Measurements from ENCODE around the gene GSTO2.

Gene GSTO2

DNA sequence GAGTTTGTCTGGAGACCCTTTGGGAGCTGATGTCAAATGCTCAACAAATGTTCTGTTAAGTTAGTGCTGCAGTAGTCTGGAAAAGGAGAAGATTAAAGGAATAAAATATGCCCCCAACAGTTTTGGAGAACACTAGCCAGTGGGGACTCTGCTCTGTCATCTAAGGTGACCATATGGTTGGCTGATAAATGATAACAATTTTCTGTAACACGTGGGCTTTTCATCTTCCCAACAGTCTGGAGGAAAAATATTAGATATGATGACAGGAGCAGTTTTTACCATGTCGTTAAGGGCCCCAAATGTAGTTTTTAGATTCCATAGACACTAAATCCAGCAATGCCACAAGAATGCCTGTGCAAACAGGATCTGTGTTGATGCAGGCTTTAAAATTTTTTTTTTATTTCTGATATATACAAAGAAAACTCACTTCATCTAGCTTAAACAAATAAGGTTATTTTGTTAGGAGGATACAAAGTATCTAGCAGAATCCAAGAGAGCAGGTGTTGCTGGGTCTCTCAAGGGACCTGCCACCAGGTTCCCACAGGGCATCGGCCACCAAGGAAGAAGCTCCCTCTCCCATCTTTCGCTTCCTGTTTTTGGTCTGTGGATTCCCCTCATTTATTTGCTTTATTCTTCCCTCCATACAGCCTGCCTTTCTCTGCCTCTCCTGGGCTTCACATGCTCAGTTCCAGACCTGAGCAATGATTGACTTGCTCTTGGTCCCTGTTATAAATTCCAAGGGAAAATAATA is 78.5 kb downstream of the GSTO2 start:
- Histone ChIP-seq H3K4me1 (peaks cover 9% of the 10 kb centered on the region), H3K4me2 (ENCODE audit: low read length) (no peak overlapping the region), H2AFZ (no peak overlapping the region), H3K79me2 (no peaks in the 10 kb centered on the region), H3K4me3 (ENCODE audit: low read depth, low read length) (no peak overlapping the region), H3K27me3 (ENCODE audit: control insufficient read depth, insufficient read depth, low read length) (no peaks in the 10 kb centered on the region), H3K9me3 (ENCODE audit: control insufficient read depth, low read length) (no peaks in the 10 kb centered on the region), H3K9ac (peak overlapping the region; percentile 46), H3K27ac (no peak overlapping the region), H3K36me3 (ENCODE audit: control insufficient read depth, insufficient read depth, low read length) (no peaks in the 10 kb centered on the region)
- no peak for TF ChIP-seq CTCF (IDR thresholded peaks at IDR 0.05)

- Histone ChIP-seq H3K36me3 (ENCODE audit: control insufficient read depth, insufficient read depth, low read length) (no peaks in the 10 kb centered on the region), H3K79me2 (no peaks in the 10 kb centered on the region), H3K4me3 (ENCODE audit: low read depth, low read length) (no peak overlapping the region), H3K27ac (no peak overlapping the region), H2AFZ (no peak overlapping the region), H3K9ac (no peak overlapping the region), H3K9me3 (ENCODE audit: control insufficient read depth, low read length) (no peaks in the 10 kb centered on the region), H3K4me1 (peaks cover 4% of the 10 kb centered on the region), H3K27me3 (ENCODE audit: control insufficient read depth, insufficient read depth, low read length) (no peaks in the 10 kb centered on the region), H3K4me2 (ENCODE audit: low read length) (no peak overlapping the region)
- no peak for TF ChIP-seq CTCF (IDR thresholded peaks at IDR 0.05)
These were observed 79.6 kb downstream of the GSTO2 start for GRCh38 chr10:104348601-104349000.

DNA sequence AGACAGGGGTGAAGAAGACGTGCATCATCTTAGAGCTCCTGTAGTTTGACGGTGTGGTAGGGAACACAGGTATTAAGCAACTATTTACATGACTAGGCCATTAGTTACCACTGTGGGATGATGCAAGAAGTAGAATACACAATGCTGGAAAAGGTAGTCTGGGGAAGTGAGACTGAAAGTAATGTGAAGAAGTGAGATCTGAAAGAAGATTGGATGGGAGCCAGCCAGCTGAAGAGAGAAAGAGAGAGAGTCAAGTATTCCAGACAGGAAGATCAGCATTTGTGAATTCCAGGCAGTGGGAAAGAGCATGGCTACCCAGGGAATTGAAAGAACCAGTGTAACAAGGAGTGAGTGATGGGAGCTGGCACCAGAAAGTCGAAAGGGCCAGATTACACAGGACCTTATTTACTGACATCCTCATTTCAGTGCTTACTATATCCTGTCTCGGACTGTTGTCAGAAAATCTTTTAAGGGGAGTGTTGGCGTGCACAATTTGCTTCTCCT is 80.7 kb downstream of the GSTO2 start:
- Histone ChIP-seq H3K9ac (no peak overlapping the region), H3K9me3 (ENCODE audit: control insufficient read depth, low read length) (no peaks in the 10 kb centered on the region), H2AFZ (peak overlapping the region; percentile 61), H3K27ac (peak overlapping the region; percentile 49), H3K36me3 (ENCODE audit: control insufficient read depth, insufficient read depth, low read length) (no peaks in the 10 kb centered on the region), H3K4me1 (peaks cover 4% of the 10 kb centered on the region), H3K27me3 (ENCODE audit: control insufficient read depth, insufficient read depth, low read length) (no peaks in the 10 kb centered on the region), H3K79me2 (no peaks in the 10 kb centered on the region), H3K4me3 (ENCODE audit: low read depth, low read length) (no peak overlapping the region), H3K4me2 (ENCODE audit: low read length) (peak overlapping the region; percentile 28)
- no peak for TF ChIP-seq CTCF (IDR thresholded peaks at IDR 0.05)

DNA sequence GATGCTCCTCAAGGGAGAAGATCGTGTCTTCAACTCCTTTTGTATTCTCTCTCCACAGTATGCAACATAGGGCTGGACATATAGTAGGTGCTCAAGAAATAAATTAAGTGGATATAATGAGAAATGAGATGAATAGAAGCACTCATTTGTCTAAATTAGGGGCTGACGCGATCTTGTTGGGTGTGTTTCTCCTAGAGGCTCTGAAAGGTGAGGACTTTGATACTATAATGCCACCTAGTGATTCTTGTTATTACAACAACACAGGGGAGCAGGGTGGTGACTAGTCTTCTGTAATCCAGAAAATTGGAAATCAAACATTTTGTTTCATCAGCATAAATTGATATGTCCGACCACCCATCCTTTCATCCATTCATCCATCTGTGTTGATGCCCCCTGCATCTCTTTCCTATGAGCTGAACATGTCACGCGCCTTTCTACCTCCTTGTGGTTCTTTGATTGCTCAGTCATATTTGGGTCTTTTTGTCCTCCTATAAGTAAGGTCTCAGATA is 81.2 kb downstream of the GSTO2 start:
- H3K4me3 ChIP-seq (ENCODE audit: low read depth, low read length): no peak overlapping the region
- H3K4me2 ChIP-seq (ENCODE audit: low read length): peak overlapping the region; percentile 28
- H3K9ac ChIP-seq: no peak overlapping the region
- H3K36me3 ChIP-seq (ENCODE audit: control insufficient read depth, insufficient read depth, low read length): no peaks in the 10 kb centered on the region
- peak overlapping the region; percentile 49 for H3K27ac ChIP-seq
- H2AFZ ChIP-seq: peak overlapping the region; percentile 61
- peaks cover 4% of the 10 kb centered on the region for H3K4me1 ChIP-seq
- peak; percentile 69 for TF ChIP-seq CTCF (IDR thresholded peaks at IDR 0.05)
- H3K9me3 ChIP-seq (ENCODE audit: control insufficient read depth, low read length): no peaks in the 10 kb centered on the region
- no peaks in the 10 kb centered on the region for H3K79me2 ChIP-seq
- no peaks in the 10 kb centered on the region for H3K27me3 ChIP-seq (ENCODE audit: control insufficient read depth, insufficient read depth, low read length)
